GM21360 (cell line): ENCODE data around the gene GRIFIN.
"Not testable (repeated sequence)": the region's sequence is repeated elsewhere in the genome, so short reads cannot be mapped to it uniquely, and the experiment has no call there.

ENCODE experiments used
- ATAC-seq: cut with Tn5 transposase; IDR thresholded peaks from one replicate; pipeline ENCODE4 v1.9.1; 2021; ENCODE audit warnings: mild to moderate bottlenecking, moderate library complexity; ENCODE audit not compliant: unreplicated experiment

GRIFIN gene

GRCh38 chr7:2461268-2462026 lies 14.8 kb downstream of the GRIFIN start:
- ATAC-seq = no peak

- ATAC-seq = no peak
Measured at GRCh38 chr7:2460641-2461040, 15.6 kb downstream of the GRIFIN start.

GRCh38 chr7:2460188-2460587 lies 16.0 kb downstream of the GRIFIN start:
- no peak for ATAC-seq

- ATAC-seq = no peak
Measured at GRCh38 chr7:2459674-2460073, 16.5 kb downstream of the GRIFIN start.

GRCh38 chr7:2453849-2454248 lies 22.3 kb downstream of the GRIFIN start:
- not testable (repeated sequence) for ATAC-seq

GRCh38 chr7:2452643-2453270 lies 23.4 kb downstream of the GRIFIN start:
- ATAC-seq = no peak

GRCh38 chr7:2452074-2452507 lies 24.1 kb downstream of the GRIFIN start:
- ATAC-seq = no peak

GRCh38 chr7:2451171-2452073 lies 24.8 kb downstream of the GRIFIN start:
- peak; percentile 51 for ATAC-seq

- ATAC-seq = no peak
Measured at GRCh38 chr7:2450198-2451107, 25.7 kb downstream of the GRIFIN start.

- no peak for ATAC-seq
Measured at GRCh38 chr7:2446676-2447075, 29.5 kb downstream of the GRIFIN start.

- no peak for ATAC-seq
Measured at GRCh38 chr7:2445898-2446555, 30.2 kb downstream of the GRIFIN start.

- ATAC-seq = no peak
Measured at GRCh38 chr7:2445047-2445446, 31.2 kb downstream of the GRIFIN start.

- ATAC-seq = no peak
Measured at GRCh38 chr7:2444476-2444875, 31.7 kb downstream of the GRIFIN start.

- no peak for ATAC-seq
Measured at GRCh38 chr7:2443491-2443890, 32.7 kb downstream of the GRIFIN start.

GRCh38 chr7:2441430-2442058 lies 34.7 kb downstream of the GRIFIN start:
- ATAC-seq = no peak

GRCh38 chr7:2440608-2441245 lies 35.5 kb downstream of the GRIFIN start:
- no peak for ATAC-seq

GRCh38 chr7:2438775-2439174 lies 37.4 kb downstream of the GRIFIN start:
- no peak for ATAC-seq

- no peak for ATAC-seq
Measured at GRCh38 chr7:2438186-2438585, 38.0 kb downstream of the GRIFIN start.

GRCh38 chr7:2437537-2438148 lies 38.6 kb downstream of the GRIFIN start:
- no peak for ATAC-seq
